GM18526 (cell line): ENCODE results near the gene GUCA2B.

Experiments
- POLR2A ChIP-seq: IDR thresholded peaks from 3 replicates; pipeline ENCODE4 v1.6.1; 2011; ENCODE audit not compliant: insufficient read length; ENCODE audit errors: extremely low read depth

Gene GUCA2B

DNA sequence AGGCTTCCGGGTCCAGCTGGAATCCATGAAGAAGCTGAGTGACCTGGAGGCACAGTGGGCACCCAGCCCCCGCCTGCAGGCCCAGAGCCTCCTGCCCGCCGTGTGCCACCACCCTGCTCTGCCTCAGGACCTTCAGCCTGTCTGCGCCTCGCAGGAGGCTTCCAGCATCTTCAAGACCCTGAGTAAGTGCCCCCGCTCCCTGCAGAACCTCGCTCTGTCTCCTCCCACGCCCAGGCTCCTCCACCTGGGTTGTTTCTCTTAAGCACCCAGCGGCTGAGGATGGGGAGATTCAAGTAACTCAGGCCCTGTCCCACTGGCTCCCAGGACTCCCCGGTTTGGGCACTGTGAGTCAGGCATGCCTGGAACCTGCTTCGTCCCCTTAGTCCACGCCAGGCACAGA lies 1.5 kb downstream of the GUCA2B start:
- no peak for TF ChIP-seq POLR2A

DNA sequence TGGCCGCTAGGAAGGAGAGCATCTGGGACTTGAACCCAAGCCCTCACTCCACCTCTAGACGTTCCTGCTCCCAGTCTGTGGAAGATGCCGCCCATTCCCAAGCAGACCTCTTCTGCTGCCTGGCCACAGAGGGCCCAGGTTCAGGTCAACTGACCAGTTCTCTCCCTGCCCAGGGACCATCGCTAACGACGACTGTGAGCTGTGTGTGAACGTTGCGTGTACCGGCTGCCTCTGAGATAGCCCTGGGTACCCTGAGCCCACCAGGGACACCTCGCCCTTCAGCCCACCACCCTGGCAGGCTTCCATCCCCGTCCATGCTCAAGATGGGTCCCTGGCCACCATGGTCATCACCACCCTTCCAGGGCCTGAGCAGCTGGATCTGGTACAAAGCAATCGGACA lies 2.2 kb downstream of the GUCA2B start:
- no peak for TF ChIP-seq POLR2A

- no peak for TF ChIP-seq POLR2A
Observed at GRCh38 chr1:42157667-42158066, 4.5 kb downstream of the GUCA2B start.

DNA sequence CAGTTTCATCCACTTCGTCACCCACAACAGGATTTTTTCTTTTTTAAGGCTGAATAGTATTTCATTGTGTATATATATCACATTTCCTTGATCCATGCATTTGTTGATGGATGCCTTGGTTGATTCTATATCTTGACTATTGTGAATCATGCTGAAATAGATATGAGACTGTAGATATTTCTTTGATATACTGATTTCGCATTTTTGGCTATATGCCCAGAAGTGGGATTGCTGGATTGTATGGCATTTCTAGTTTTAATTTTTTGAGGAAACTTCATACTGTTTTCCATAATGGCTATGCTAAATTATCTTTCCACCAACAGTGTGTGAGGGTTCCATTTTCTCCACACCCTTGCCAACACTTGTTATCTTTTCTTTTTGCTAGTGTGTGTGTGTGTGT lies 5.0 kb downstream of the GUCA2B start:
- no peak for TF ChIP-seq POLR2A

DNA sequence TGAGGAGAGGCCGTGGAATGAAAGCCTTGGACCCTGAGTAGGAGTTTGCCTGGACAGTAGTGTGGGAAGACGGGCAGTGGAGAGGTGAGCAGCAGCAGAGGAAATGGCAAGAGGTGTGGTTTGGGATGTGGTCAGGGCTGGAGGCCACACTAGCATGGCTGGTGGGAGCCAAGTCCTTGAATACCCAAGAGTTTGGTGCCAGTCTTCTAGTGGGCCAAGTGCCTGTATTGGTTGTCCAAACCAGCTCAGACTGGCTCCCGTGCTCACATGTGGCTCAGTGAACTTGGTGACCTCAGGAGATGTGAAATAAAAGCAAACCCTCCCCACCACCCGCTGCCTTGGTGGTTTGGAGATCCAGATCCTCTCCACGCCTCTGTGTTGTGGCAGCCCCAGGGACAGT lies 9.0 kb downstream of the GUCA2B start:
- no peak for TF ChIP-seq POLR2A

- TF ChIP-seq POLR2A, result no peak
Observed at GRCh38 chr1:42163114-42163513, 9.9 kb downstream of the GUCA2B start.

GRCh38 chr1:42163536-42164503 lies 10.6 kb downstream of the GUCA2B start:
- TF ChIP-seq POLR2A, result no peak

GRCh38 chr1:42164551-42165420 lies 11.6 kb downstream of the GUCA2B start, which contains the start of gene GUCA2A:
TSS of gene GUCA2A (minus strand) at chr1:42164745. CDS start at chr1:42164712, 33 bp downstream.
- TF ChIP-seq POLR2A, result no peak

- TF ChIP-seq POLR2A, result no peak
Observed at GRCh38 chr1:42165511-42166210, 12.5 kb downstream of the GUCA2B start.

DNA sequence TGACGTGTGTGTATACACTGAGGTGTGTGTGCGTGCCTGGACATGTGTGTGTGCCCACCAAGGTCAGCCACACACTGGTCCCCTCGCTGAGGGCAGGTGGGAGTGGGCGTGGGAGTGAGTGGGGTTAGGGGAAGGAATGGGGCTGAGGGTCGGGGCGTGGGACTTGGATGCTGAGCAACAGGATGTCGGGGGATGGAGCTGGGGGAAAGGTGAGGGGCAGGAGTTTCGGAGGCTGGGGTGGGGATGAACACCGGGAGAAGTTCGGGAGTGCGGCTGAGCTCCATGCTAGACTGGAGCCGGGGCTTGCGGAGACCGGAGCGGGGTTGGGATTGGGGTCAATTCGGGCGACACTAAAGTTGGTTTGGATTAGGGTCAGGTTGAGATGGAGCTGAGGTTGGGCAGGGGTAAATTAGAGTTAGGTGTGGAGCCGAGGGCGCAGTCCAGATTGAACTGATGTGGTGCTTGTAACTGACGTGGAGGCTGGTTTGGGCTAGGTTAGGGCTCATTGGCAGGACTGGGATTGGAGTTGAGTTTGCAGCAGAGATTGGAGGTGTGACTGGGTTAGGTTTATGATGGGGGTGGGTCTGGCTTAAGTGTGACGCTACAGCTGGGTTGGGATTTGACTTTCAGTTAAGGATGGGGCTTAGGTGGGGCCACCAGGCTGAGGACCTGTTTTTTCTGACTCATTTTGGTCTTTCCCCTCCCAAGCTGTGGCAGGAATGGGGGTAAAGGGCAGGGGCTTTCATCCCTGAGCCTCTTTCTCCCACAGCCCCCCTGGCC lies 14.6 kb downstream of the GUCA2B start:
- no peak for TF ChIP-seq POLR2A

DNA sequence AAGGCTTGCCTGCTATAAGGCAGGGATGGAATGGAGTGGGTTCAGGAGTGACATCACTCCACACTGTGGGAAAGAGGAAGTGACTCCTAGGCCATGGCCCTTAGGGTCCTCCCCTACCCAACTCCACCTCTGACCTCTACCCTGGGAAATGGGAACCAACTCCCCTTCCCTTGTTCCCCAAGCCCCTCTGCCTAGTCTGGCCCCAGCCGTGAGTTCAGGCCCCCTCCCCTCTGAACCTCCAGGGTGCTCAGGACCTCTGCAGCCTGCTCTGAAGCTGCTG lies 15.1 kb downstream of the GUCA2B start:
- no peak for TF ChIP-seq POLR2A

- no peak for TF ChIP-seq POLR2A
Observed at GRCh38 chr1:42168763-42169162, 15.6 kb downstream of the GUCA2B start.

DNA sequence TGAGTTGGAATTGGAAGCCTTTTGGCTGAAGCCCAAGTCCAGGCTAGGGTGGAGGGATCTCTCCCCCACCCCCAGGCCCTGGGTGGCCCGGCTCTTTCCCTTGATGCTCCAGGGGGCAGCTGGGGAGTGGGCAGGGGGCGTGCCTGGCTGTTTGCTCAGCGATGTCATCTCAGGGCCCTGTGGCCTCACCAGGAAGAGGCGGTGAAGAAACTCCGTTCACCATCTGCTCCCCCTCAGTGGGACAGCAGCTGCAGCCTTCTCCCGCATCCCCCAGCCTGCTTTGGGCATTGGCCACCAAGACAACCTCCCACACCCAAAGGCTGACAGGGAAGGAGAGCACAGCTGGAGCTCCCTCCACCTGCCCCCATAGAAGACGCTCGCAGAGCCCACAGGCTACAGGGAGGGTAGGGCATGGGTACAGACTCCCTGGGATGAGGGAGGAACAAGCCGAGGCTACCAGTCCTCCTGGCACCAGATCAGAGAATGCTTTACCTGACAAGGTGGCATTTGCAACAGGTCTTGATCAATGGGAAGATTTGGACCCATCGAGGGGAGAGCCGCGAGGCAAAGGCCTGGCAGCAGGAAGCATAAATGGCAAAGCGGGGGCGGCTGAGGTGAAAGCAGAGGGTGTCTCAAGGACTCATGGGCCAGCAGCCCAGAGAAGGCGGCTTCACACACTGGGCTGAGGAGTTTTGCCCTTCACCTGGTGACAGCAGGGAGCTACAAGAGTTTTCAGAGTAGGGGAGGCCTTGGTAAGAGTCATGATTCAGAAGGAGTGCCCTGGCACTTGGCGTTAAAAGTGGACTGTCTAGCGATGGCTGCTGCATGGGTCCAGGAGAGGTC lies 17.8 kb downstream of the GUCA2B start:
- no peak for TF ChIP-seq POLR2A
